Skeletal muscle satellite cell (primary cell): ENCODE results near the gene ENPP6.

ENCODE experiments used
- H3K27me3 ChIP-seq: 2 replicates; pipeline ENCODE4 v1.7.0; 2013; ENCODE audit warnings: low read length; ENCODE audit not compliant: control insufficient read depth, insufficient read depth
- H3K36me3 ChIP-seq: 2 replicates; pipeline ENCODE4 v1.7.0; 2013; ENCODE audit warnings: mild to moderate bottlenecking, control low read depth, low read length; ENCODE audit not compliant: insufficient read depth
- H3K4me1 ChIP-seq: 2 replicates; pipeline ENCODE4 v1.7.0; 2013; ENCODE audit warnings: low read length; ENCODE audit not compliant: control insufficient read depth, insufficient read depth
- H3K4me2 ChIP-seq: 2 replicates; pipeline ENCODE4 v1.7.0; 2013; ENCODE audit warnings: mild to moderate bottlenecking, low read length
- H3K4me3 ChIP-seq: 2 replicates; pipeline ENCODE4 v1.7.0; 2013; ENCODE audit warnings: low read length
- H3K9ac ChIP-seq: 2 replicates; pipeline ENCODE4 v1.7.0; 2013; ENCODE audit warnings: mild to moderate bottlenecking, low read depth, low read length, moderate library complexity
- H3K9me3 ChIP-seq: replicated peaks from 2 replicates; pipeline ENCODE4 v1.7.0; 2013; ENCODE audit warnings: mild to moderate bottlenecking, control low read depth, low read length

The ENPP6 gene

GRCh38 chr4:184156163-184156920 lies 61.3 kb downstream of the ENPP6 start:
- Histone ChIP-seq H3K9me3 (no peaks in the 10 kb centered on the region), H3K27me3 (no peaks in the 10 kb centered on the region), H3K36me3 (no peaks in the 10 kb centered on the region), H3K9ac (no peak overlapping the region), H3K4me1 (no peaks in the 10 kb centered on the region), H3K4me3 (no peak overlapping the region), H3K4me2 (no peak overlapping the region)

- Histone ChIP-seq H3K4me1 (no peaks in the 10 kb centered on the region), H3K9me3 (no peaks in the 10 kb centered on the region), H3K9ac (no peak overlapping the region), H3K27me3 (no peaks in the 10 kb centered on the region), H3K4me3 (no peak overlapping the region), H3K36me3 (no peaks in the 10 kb centered on the region), H3K4me2 (no peak overlapping the region)
Measured at GRCh38 chr4:184154199-184154598, 63.5 kb downstream of the ENPP6 start.

GRCh38 chr4:184153781-184154180 lies 63.9 kb downstream of the ENPP6 start:
- H3K4me1 ChIP-seq = no peaks in the 10 kb centered on the region
- H3K36me3 ChIP-seq = no peaks in the 10 kb centered on the region
- H3K9me3 ChIP-seq = no peaks in the 10 kb centered on the region
- no peaks in the 10 kb centered on the region for H3K27me3 ChIP-seq
- H3K9ac ChIP-seq = no peak overlapping the region
- H3K4me2 ChIP-seq = no peak overlapping the region
- H3K4me3 ChIP-seq = no peak overlapping the region

DNA sequence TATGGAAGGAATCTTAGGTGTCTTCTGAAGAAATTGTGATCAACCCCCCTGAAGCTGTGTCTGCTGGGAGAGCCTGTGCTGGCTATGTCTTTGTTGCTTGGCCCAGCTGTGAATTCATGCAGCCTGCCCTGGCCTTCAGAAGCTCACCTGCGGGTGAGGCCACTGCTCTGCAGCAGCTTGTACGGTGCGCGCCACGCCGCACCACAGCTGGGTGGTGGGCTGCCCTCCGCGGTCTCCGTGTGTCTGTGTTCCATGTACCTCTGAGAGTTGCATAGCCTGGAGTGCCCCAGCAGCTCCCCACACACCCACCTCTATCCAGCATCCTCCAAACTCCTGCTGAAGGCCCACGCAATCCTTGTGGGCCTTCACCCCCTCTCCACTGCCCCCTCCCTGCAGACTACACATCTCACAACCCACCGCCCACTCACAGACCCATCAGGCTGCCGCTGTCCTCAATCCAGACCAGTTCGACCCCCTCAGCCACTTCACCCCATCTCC lies 65.6 kb downstream of the ENPP6 start:
- H3K36me3 ChIP-seq = no peaks in the 10 kb centered on the region
- H3K9ac ChIP-seq = no peak overlapping the region
- no peaks in the 10 kb centered on the region for H3K9me3 ChIP-seq
- no peak overlapping the region for H3K4me2 ChIP-seq
- no peaks in the 10 kb centered on the region for H3K4me1 ChIP-seq
- no peak overlapping the region for H3K4me3 ChIP-seq
- no peaks in the 10 kb centered on the region for H3K27me3 ChIP-seq

DNA sequence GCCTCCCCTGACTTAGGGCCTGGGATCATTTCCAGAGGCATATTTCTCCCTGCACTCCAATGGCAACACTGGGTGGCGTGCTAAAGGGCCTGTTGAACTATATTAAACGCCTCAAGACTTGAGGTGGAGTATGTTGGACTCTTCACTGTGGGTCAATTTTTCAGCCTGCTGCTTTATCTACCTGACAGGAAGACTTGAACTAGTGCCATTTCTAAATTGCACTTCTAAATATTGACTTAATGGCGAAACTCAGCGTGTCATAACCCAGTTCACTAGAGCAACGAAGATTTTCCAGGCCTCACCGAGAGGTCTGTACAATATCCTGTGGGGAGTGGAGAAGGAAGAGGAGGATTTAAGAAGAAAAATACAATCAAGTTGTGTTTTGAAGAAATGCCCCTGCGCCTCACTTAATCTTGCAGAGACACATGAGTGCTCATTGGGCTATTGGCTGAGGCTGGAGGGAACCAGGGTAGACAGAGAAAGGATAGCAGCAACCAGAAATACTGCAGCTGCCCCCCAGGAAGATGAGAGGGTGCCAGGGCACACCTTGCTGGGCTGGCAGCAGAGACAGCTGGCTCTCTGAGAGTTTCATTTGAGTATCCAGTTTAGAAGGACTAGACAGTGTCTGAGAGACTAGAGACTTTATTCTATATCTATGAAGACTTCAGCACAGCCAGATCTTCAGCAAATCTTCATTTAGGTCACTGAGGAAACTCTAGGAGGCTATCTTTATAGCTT lies 67.4 kb downstream of the ENPP6 start:
- Histone ChIP-seq H3K27me3 (no peaks in the 10 kb centered on the region), H3K9ac (no peak overlapping the region), H3K36me3 (no peaks in the 10 kb centered on the region), H3K4me2 (no peak overlapping the region), H3K9me3 (no peaks in the 10 kb centered on the region), H3K4me3 (no peak overlapping the region), H3K4me1 (no peaks in the 10 kb centered on the region)

DNA sequence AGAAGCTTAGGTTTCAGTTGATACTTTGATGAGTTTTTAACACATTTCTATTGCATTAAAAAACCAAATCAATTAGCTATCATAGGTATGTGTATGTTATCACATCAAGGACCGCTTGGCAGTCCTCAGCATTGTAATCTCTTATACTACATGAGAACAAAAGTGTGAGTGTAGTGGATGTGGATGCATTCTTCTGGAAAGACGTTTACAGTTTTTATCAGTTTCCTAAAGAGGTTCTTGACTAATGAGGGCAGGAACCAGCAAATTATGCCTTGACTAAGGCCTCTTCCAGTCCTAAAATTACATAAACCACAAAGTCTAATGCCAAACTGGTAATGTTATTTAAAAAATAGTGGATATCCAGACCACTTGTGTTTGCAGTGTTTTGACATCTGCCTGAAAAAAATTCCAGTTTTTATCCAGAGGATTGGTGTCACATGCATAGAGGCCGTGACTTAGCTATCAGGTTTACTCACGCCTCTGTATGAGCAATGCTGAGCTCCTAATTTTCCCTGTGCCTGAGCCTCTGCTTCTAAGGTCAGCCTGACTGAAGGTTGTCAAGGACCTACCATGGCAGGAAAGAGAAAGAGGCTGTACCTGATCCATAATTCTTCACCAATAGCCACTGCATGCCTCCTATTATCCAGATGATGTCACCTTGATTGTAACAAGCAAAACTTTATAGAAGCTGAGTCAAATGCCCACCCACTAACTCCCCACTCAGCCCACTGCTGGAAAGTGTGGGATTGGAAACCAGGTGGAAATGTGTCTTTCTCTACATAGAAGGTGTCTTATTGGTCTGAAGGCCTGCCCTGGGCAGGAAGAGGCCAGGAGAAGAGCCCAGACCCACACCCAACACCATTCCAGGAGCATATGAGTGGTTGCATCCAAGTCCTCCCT lies 68.7 kb downstream of the ENPP6 start:
- H3K4me1 ChIP-seq = no peaks in the 10 kb centered on the region

GRCh38 chr4:184147858-184148737 lies 69.6 kb downstream of the ENPP6 start:
- Histone ChIP-seq H3K36me3 (no peaks in the 10 kb centered on the region), H3K9ac (no peak overlapping the region), H3K4me1 (no peaks in the 10 kb centered on the region), H3K4me2 (no peak overlapping the region), H3K9me3 (no peaks in the 10 kb centered on the region), H3K4me3 (no peak overlapping the region), H3K27me3 (no peaks in the 10 kb centered on the region)

More for the DNA sequence above, 68.7 kb downstream of the ENPP6 start:
- H3K4me2 ChIP-seq = no peak overlapping the region
- no peak overlapping the region for H3K4me3 ChIP-seq
- no peaks in the 10 kb centered on the region for H3K36me3 ChIP-seq
- no peak overlapping the region for H3K9ac ChIP-seq
- H3K9me3 ChIP-seq = no peaks in the 10 kb centered on the region
- no peaks in the 10 kb centered on the region for H3K27me3 ChIP-seq

DNA sequence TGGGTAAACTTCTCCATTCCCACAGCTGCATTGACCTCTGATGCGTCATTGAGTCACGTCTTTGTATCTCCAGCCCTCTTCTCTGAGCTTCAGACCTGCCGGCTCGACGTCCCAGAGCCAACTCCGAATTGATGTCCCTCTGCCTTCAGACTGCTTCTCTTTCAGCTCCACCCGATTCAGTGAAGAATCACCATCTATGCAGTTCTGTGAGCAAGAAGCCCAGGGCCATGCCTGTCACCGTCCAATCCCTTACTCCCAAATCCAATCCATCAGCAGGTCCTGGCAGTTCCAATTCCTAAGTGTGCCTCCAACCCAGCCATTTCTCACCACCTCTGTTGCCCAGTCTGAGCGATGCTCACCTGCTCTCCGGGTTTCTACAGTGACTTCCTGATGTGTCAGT lies 70.7 kb downstream of the ENPP6 start:
- H3K27me3 ChIP-seq = no peaks in the 10 kb centered on the region
- H3K9ac ChIP-seq = no peak overlapping the region
- no peaks in the 10 kb centered on the region for H3K9me3 ChIP-seq
- H3K4me3 ChIP-seq = no peak overlapping the region
- no peak overlapping the region for H3K4me2 ChIP-seq
- no peaks in the 10 kb centered on the region for H3K4me1 ChIP-seq
- no peaks in the 10 kb centered on the region for H3K36me3 ChIP-seq

DNA sequence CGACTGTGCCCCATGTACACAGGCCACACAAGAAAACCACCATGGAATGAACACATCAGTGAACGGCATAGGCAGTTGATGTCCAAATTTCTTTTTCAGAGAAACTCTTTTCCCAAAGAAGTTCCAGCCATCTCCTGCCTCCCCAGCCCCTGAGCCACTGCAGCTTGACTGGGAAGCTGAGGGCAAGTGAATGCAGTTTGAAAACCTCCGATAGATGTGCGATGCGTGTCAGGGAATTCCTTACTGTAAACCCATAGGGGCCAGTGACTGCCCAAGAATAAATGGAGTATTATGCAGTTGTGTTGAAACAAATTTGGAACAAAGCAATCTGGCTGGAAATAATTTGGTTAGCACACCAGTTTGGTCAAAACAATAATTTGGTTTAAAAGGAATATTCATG lies 72.1 kb downstream of the ENPP6 start:
- H3K9ac ChIP-seq = no peak overlapping the region
- H3K9me3 ChIP-seq = no peaks in the 10 kb centered on the region
- no peaks in the 10 kb centered on the region for H3K27me3 ChIP-seq
- no peaks in the 10 kb centered on the region for H3K4me1 ChIP-seq
- H3K36me3 ChIP-seq = no peaks in the 10 kb centered on the region
- H3K4me3 ChIP-seq = no peak overlapping the region
- H3K4me2 ChIP-seq = no peak overlapping the region

DNA sequence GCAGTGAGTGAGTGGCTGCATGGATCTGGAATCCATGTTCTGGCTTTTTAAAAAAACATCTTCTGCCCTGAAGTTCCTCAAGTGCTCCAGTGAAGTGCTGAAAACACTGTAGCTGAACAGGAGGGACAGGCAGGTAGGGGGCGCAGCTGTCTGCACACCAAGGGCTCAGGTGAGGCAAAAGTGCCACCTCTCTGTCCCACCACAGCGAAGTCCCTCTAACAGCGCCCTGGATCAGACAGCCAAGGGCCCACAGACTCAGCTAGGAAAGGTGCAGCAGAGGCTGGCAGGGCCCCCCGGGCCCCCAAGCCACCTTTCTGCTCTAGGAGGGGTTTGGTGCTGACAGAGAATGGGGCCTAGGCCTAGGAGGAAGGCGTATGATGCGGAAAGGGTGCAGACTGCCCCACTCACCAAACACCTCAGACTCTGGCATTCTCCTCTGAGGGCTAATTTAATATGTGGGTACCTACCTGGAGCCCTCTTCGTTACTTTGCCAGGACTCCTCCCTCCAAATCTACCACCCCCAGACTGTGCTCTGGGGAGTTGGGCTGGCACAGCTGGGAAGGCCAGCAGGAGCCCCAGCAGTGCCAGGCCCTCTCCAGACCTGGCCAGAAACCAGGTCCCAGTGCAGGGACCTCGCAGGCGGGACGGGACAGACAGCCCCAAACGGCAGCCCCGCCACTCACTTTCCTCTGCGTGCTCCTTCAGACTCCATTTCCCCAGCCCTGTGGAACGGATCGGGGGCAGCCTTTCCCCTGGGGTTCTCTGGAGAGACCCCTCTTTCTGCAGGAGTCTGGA lies 73.7 kb downstream of the ENPP6 start:
- no peak overlapping the region for H3K4me3 ChIP-seq
- no peaks in the 10 kb centered on the region for H3K27me3 ChIP-seq
- H3K4me2 ChIP-seq = no peak overlapping the region
- no peaks in the 10 kb centered on the region for H3K4me1 ChIP-seq
- H3K36me3 ChIP-seq = no peaks in the 10 kb centered on the region
- no peak overlapping the region for H3K9ac ChIP-seq
- H3K9me3 ChIP-seq = peaks cover under 1% of the 10 kb centered on the region
